ENCODE measurements around the gene ADCY9.

ADCY9 gene

DNA sequence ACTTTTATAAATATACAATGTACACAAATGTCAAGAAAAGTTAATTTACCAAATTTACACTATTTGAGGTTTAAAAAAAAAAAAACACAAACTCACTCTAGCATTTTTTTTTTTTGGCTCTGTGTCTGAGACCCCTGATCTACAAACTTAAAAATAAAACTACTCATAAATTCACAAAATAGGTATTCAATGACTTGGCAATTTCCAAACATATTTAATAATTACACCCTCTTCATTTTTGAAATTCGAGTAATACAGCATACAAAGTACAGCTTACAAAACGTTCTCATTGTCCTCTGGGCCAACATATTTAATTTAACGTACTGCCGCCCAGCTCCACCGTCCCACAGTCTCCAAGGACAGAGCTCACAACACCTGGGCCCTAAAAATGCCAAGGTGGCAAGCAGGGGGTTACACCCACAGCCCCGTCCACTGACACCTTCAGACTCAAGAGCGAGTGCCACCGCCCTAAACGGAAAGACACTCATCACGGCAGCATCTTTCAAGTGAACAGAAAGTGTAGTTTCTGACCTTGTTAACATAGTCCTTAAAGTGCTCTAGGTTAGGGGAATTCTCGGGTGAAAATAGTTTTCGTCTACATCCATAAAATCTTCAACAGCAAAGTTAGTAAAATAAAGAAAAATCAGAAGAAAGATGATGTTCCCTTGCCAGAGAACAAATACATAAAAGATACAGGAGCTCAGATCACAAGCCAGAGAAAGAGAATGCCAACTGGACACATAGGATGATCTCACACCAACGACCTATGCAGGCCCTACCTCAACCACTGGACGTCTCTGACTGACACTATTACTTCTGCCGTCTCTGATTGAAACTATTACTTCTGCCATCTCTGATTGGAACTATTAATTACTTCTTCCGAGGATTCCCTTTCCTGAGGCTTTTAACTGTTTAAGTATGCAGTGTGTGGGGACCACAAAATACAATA, 4.2 kb downstream of the ADCY9 start:
- Histone ChIP-seq H3K79me2 (ENCODE audit: control insufficient read depth, low read length) (no peaks in the 10 kb centered on the region), H3F3A (ENCODE audit: control insufficient read depth, insufficient read depth) (no peaks in the 10 kb centered on the region), H3K36me3 (ENCODE audit: control insufficient read depth, low read length) (no peaks in the 10 kb centered on the region), H3K4me2 (ENCODE audit: low read length) (no peak overlapping the region), H3K9me2 (replicated peaks; ENCODE audit: control insufficient read depth, low read length) (no peaks in the 10 kb centered on the region), H4K20me1 (ENCODE audit: control insufficient read depth, insufficient read depth, low read depth, low read length) (no peaks in the 10 kb centered on the region), H3K9me3 (ENCODE audit: control insufficient read depth, insufficient read depth, low read length) (no peaks in the 10 kb centered on the region), H3K4me3 (ENCODE audit: low read length) (no peak overlapping the region), H3K4me1 (ENCODE audit: control insufficient read depth, low read length) (peaks cover 4% of the 10 kb centered on the region; the same call in 1 of the 2 replicates), H3K27me3 (ENCODE audit: control insufficient read depth, low read length) (peaks cover 4% of the 10 kb centered on the region), H3K27ac (ENCODE audit: low read depth, low read length) (no peak overlapping the region)
- TF ChIP-seq, protein P1, sequence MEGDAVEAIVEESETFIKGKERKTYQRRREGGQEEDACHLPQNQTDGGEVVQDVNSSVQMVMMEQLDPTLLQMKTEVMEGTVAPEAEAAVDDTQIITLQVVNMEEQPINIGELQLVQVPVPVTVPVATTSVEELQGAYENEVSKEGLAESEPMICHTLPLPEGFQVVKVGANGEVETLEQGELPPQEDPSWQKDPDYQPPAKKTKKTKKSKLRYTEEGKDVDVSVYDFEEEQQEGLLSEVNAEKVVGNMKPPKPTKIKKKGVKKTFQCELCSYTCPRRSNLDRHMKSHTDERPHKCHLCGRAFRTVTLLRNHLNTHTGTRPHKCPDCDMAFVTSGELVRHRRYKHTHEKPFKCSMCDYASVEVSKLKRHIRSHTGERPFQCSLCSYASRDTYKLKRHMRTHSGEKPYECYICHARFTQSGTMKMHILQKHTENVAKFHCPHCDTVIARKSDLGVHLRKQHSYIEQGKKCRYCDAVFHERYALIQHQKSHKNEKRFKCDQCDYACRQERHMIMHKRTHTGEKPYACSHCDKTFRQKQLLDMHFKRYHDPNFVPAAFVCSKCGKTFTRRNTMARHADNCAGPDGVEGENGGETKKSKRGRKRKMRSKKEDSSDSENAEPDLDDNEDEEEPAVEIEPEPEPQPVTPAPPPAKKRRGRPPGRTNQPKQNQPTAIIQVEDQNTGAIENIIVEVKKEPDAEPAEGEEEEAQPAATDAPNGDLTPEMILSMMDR (IDR thresholded peaks at IDR 0.05; ENCODE audit: low read depth, low read length, poor library complexity, severe bottlenecking), result no peak
- no peak for TF ChIP-seq EZH2phosphoT487 (IDR thresholded peaks at IDR 0.05; ENCODE audit: borderline replicate concordance, low read length)

DNA sequence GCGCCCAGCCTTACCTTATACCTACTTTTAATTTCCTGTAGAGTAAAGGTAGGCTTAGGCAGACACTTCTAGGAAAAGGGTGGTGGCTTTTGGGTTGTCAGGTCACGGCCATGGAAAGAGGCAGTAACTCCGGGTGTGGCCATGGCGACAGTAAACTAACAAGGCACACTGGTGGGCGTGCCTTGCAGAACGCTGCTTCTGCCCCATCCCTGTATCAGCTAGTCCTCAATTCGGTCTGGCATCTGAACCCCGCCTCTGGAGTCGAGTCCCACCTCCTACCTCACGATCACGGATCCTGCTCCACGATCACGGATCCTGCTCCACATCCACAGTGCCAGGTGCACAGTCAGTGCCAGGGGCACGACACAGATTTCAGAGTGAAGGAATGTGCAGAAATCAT, 5.6 kb downstream of the ADCY9 start:
- no peaks in the 10 kb centered on the region for H3F3A ChIP-seq (ENCODE audit: control insufficient read depth, insufficient read depth)
- H3K4me1 ChIP-seq (ENCODE audit: control insufficient read depth, low read length), result no peaks in the 10 kb centered on the region
- H3K9me2 ChIP-seq (replicated peaks; ENCODE audit: control insufficient read depth, low read length), result no peaks in the 10 kb centered on the region
- no peaks in the 10 kb centered on the region for H3K79me2 ChIP-seq (ENCODE audit: control insufficient read depth, low read length)
- no peak overlapping the region for H3K27ac ChIP-seq (ENCODE audit: low read depth, low read length)
- no peaks in the 10 kb centered on the region for H3K9me3 ChIP-seq (ENCODE audit: control insufficient read depth, insufficient read depth, low read length)
- H3K4me3 ChIP-seq (ENCODE audit: low read length), result no peak overlapping the region
- TF ChIP-seq, protein P1 (IDR thresholded peaks at IDR 0.05; ENCODE audit: low read depth, low read length, poor library complexity, severe bottlenecking), result no peak
- no peaks in the 10 kb centered on the region for H3K36me3 ChIP-seq (ENCODE audit: control insufficient read depth, low read length)
- H3K27me3 ChIP-seq (ENCODE audit: control insufficient read depth, low read length), result no peaks in the 10 kb centered on the region; the same call in 1 of the 2 replicates
- H4K20me1 ChIP-seq (ENCODE audit: control insufficient read depth, insufficient read depth, low read depth, low read length), result no peaks in the 10 kb centered on the region
- H3K4me2 ChIP-seq (ENCODE audit: low read length), result no peak overlapping the region

DNA sequence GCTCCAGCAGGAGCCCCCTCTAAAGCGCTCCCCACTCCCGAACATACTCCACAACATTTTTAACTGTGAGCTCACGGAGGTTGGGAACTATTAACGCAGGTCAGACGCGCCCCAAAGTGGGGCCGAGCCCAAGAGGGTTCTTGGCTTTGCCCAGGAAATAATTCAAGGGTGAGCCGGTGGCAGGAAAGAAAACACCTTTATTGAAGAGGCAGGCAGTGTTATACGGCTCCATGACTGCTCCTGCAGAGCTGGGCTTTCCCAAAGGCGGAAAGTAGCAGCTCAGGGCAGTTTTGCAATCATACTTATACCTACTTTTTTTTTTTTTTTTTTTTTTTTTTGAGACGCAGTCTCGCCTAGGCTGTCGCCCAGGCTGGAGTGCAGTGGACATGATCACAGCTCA, 6.2 kb downstream of the ADCY9 start:
- Histone ChIP-seq H3F3A (ENCODE audit: control insufficient read depth, insufficient read depth) (no peaks in the 10 kb centered on the region), H3K4me1 (ENCODE audit: control insufficient read depth, low read length) (no peaks in the 10 kb centered on the region), H3K79me2 (ENCODE audit: control insufficient read depth, low read length) (no peaks in the 10 kb centered on the region), H3K9me3 (ENCODE audit: control insufficient read depth, insufficient read depth, low read length) (no peaks in the 10 kb centered on the region), H4K20me1 (ENCODE audit: control insufficient read depth, insufficient read depth, low read depth, low read length) (no peaks in the 10 kb centered on the region), H3K4me3 (ENCODE audit: low read length) (no peak overlapping the region), H3K36me3 (ENCODE audit: control insufficient read depth, low read length) (no peaks in the 10 kb centered on the region), H3K9me2 (replicated peaks; ENCODE audit: control insufficient read depth, low read length) (no peaks in the 10 kb centered on the region), H3K27ac (ENCODE audit: low read depth, low read length) (no peak overlapping the region), H3K4me2 (ENCODE audit: low read length) (no peak overlapping the region), H3K27me3 (ENCODE audit: control insufficient read depth, low read length) (no peaks in the 10 kb centered on the region; the same call in 1 of the 2 replicates)
- TF ChIP-seq, protein P1 (IDR thresholded peaks at IDR 0.05; ENCODE audit: low read depth, low read length, poor library complexity, severe bottlenecking), result no peak
- TF ChIP-seq EZH2phosphoT487 (IDR thresholded peaks at IDR 0.05; ENCODE audit: borderline replicate concordance, low read length), result no peak

Data from DOHH2 (cell line).